HL-60 (cell line): ENCODE measurements around the gene OR8I2.

Source experiments
- DNase-seq, 2 experiments: peaks; one replicate each; pipeline ENCODE4 v3.0.0-alpha.2; 2010 to 2020; ENCODE audit warnings: low read depth in 1 of 2, low spot score in 1 of 2
- H3K27ac ChIP-seq: fragments of 250-450 bp; sonication (Bioruptor Pico); replicated peaks from 2 replicates; pipeline ENCODE4 v1.5.1; 2020; ENCODE audit warnings: mild to moderate bottlenecking, moderate library complexity
- H3K27me3 ChIP-seq: fragments of 250-450 bp; sonication (Bioruptor Pico); 2 replicates; pipeline ENCODE4 v1.5.1; 2021; ENCODE audit warnings: mild to moderate bottlenecking, moderate library complexity; ENCODE audit not compliant: insufficient read depth, poor library complexity, severe bottlenecking
- H3K4me3 ChIP-seq: replicated peaks from 2 replicates; pipeline ENCODE4 v1.5.1; 2011; ENCODE audit warnings: mild to moderate bottlenecking, control low read depth, low read length; ENCODE audit not compliant: insufficient read depth
- CTCF ChIP-seq: IDR thresholded peaks from one replicate; pipeline ENCODE4 v1.5.1; 2011; ENCODE audit warnings: low read length, control low read depth, inconsistent platforms; ENCODE audit not compliant: insufficient read depth
- GABPA ChIP-seq: IDR thresholded peaks from 2 replicates; pipeline ENCODE4 v1.6.1; 2012; ENCODE audit warnings: low read depth
- POLR2AphosphoS5 ChIP-seq: IDR thresholded peaks from 2 replicates; pipeline ENCODE4 v1.6.1; 2012; ENCODE audit warnings: low read depth
- REST ChIP-seq: IDR thresholded peaks from 2 replicates; pipeline ENCODE4 v1.6.1; 2012; ENCODE audit warnings: low read depth; ENCODE audit not compliant: insufficient replicate concordance
- SPI1 ChIP-seq: IDR thresholded peaks from 2 replicates; pipeline ENCODE4 v1.6.1; 2012; ENCODE audit warnings: low read depth, mild to moderate bottlenecking, borderline replicate concordance

Gene OR8I2

GRCh38 chr11:56089697-56090096 is 3.4 kb upstream of the OR8I2 start:
- Histone ChIP-seq H3K27ac (no peak overlapping the region), H3K27me3 (no peaks in the 10 kb centered on the region), H3K4me3 (no peak overlapping the region)
- DNase-seq, result no peak
- TF ChIP-seq SPI1 (no peak), CTCF (no peak), REST (no peak), POLR2AphosphoS5 (no peak), GABPA (no peak)

- H3K4me3 ChIP-seq, result no peak within 1 kb of the TSS
- TF ChIP-seq GABPA (no peak), POLR2AphosphoS5 (no peak), REST (no peak), CTCF (no peak), SPI1 (no peak)
- no peaks in the 10 kb centered on the region for H3K27me3 ChIP-seq
- no peak within 1 kb of the TSS for H3K27ac ChIP-seq
- DNase-seq, result no peak
Measured at GRCh38 chr11:56103210-56103737, 10.2 kb downstream of the OR8I2 start, which contains the start of gene OR8H2. TSS of gene OR8H2 (plus strand) at chr11:56103687. CDS start at chr11:56105043, 1,356 bp downstream.

- H3K4me3 ChIP-seq, result no peak within 1 kb of the TSS
- H3K27ac ChIP-seq, result no peak within 1 kb of the TSS
- TF ChIP-seq SPI1 (no peak), CTCF (no peak), GABPA (no peak), REST (no peak), POLR2AphosphoS5 (no peak)
- no peak for DNase-seq
- H3K27me3 ChIP-seq, result no peaks in the 10 kb centered on the region
Measured at GRCh38 chr11:56122073-56122472, 29.0 kb downstream of the OR8I2 start, which contains the start of gene OR8H3. TSS of gene OR8H3 (plus strand) at chr11:56122373. CDS start at chr11:56122373, 0 bp downstream.
